WTC11 (cell line): Measurements from ENCODE around the gene ARHGAP19. TPM values are rescaled to one million over a fixed set of nuclear protein-coding genes. Genes with fewer than 3 reads are reported as not detected.

Experiments
- ATAC-seq: fragments of 200-7000 bp; cut with Tn5 transposase; 2 replicates; pipeline ENCODE4 v1.10.0; 2021; ENCODE audit warnings: mild to moderate bottlenecking, moderate library complexity
- CTCF ChIA-PET: fragments of 300-600 bp; sonication (Branson Sonifier 250); formaldehyde crosslinking; loops from one replicate; lab custom pipeline; 2021; ENCODE audit warnings: antibody characterized with exemption; lab: Charles Lee
- POLR2A ChIA-PET: fragments of 350-600 bp; sonication (Branson Sonifier 250); formaldehyde crosslinking; loops from one replicate; lab custom pipeline; 2021; ENCODE audit warnings: antibody characterized with exemption; lab: Charles Lee
- DNase-seq: peaks from one replicate; pipeline ENCODE4 v3.0.0; 2021; ENCODE audit warnings: low spot score
- H3K27ac Mint-ChIP-seq: 2 replicates; pipeline ENCODE4 v1.8.0; 2021; ENCODE audit warnings: mixed read lengths
- H3K27me3 Mint-ChIP-seq: 2 replicates; pipeline ENCODE4 v1.8.0; 2021; ENCODE audit warnings: low read depth, mild to moderate bottlenecking, moderate library complexity, mixed read lengths
- H3K36me3 Mint-ChIP-seq: 2 replicates; pipeline ENCODE4 v1.8.0; 2021; ENCODE audit warnings: mixed read lengths
- H3K4me1 Mint-ChIP-seq: 2 replicates; pipeline ENCODE4 v1.8.0; 2022; ENCODE audit warnings: mixed read lengths
- H3K4me3 Mint-ChIP-seq: 2 replicates; pipeline ENCODE4 v1.8.0; 2021; ENCODE audit warnings: mild to moderate bottlenecking, moderate library complexity, mixed read lengths
- H3K9me3 Mint-ChIP-seq: 2 replicates; pipeline ENCODE4 v1.8.0; 2021; ENCODE audit warnings: mixed read lengths
- ATF2 ChIP-seq: sonication (generic); formaldehyde crosslinking; IDR thresholded peaks from 2 replicates; pipeline ENCODE4 v1.8.1; 2022; ENCODE audit warnings: low read depth, missing genetic modification reagents, borderline replicate concordance
- CTCF ChIP-seq: fragments of 200-600 bp; IDR thresholded peaks from 2 replicates; pipeline ENCODE4 v1.8.0; 2022; ENCODE audit warnings: antibody characterized with exemption
- ESRRA ChIP-seq: sonication (generic); formaldehyde crosslinking; IDR thresholded peaks from 2 replicates; pipeline ENCODE4 v1.8.1; 2022; ENCODE audit warnings: mild to moderate bottlenecking, missing genetic modification reagents, borderline replicate concordance
- FOXK1 ChIP-seq: sonication (generic); formaldehyde crosslinking; IDR thresholded peaks from 2 replicates; pipeline ENCODE4 v1.8.0; 2022; ENCODE audit warnings: mild to moderate bottlenecking, moderate library complexity, missing genetic modification reagents
- JUN ChIP-seq: sonication (generic); formaldehyde crosslinking; IDR thresholded peaks from 2 replicates; pipeline ENCODE4 v1.8.0; 2023; ENCODE audit warnings: mild to moderate bottlenecking, missing genetic modification reagents
- MXD4 ChIP-seq: fragments of 250-450 bp; sonication (Bioruptor Pico); IDR thresholded peaks from 2 replicates; pipeline ENCODE4 v1.8.0; 2021; ENCODE audit warnings: mild to moderate bottlenecking, moderate library complexity, borderline replicate concordance
- NFATC4 ChIP-seq: fragments of 250-450 bp; sonication (Bioruptor Pico); IDR thresholded peaks from 2 replicates; pipeline ENCODE4 v1.9.0; 2021; ENCODE audit warnings: mild to moderate bottlenecking
- NFE2L1 ChIP-seq: sonication (generic); formaldehyde crosslinking; IDR thresholded peaks from 2 replicates; pipeline ENCODE4 v1.8.1; 2023; ENCODE audit warnings: missing genetic modification reagents
- NFYB ChIP-seq: sonication (generic); formaldehyde crosslinking; conservative IDR thresholded peaks from 2 replicates; pipeline ENCODE4 v1.8.0; 2022; ENCODE audit warnings: low read depth, missing genetic modification reagents
- PRDM15 ChIP-seq: sonication (generic); formaldehyde crosslinking; IDR thresholded peaks from 2 replicates; pipeline ENCODE4 v1.8.0; 2022; ENCODE audit warnings: missing genetic modification reagents
- PRRX2 ChIP-seq: fragments of 250-450 bp; sonication (Bioruptor Pico); IDR thresholded peaks from 2 replicates; pipeline ENCODE4 v1.8.0; 2021; ENCODE audit warnings: mild to moderate bottlenecking
- TCF7 ChIP-seq: sonication (generic); formaldehyde crosslinking; IDR thresholded peaks from 2 replicates; pipeline ENCODE4 v1.8.0; 2022; ENCODE audit warnings: mild to moderate bottlenecking, low read depth, missing genetic modification reagents, moderate library complexity
- USF2 ChIP-seq: sonication (generic); formaldehyde crosslinking; IDR thresholded peaks from 2 replicates; pipeline ENCODE4 v1.8.1; 2023; ENCODE audit warnings: mild to moderate bottlenecking, missing genetic modification reagents, moderate library complexity
- ZMAT4 ChIP-seq: fragments of 250-450 bp; sonication (Bioruptor Pico); IDR thresholded peaks from 2 replicates; pipeline ENCODE4 v1.9.0; 2021; ENCODE audit warnings: mild to moderate bottlenecking
- ZNF138 ChIP-seq: sonication (generic); formaldehyde crosslinking; conservative IDR thresholded peaks from 2 replicates; pipeline ENCODE4 v1.8.1; 2022; ENCODE audit warnings: mild to moderate bottlenecking, moderate library complexity, missing genetic modification reagents
- ZNF396 ChIP-seq: fragments of 250-450 bp; sonication (Bioruptor Pico); IDR thresholded peaks from 2 replicates; pipeline ENCODE4 v1.8.0; 2021; ENCODE audit warnings: mild to moderate bottlenecking, moderate library complexity, borderline replicate concordance
- ZNF423 ChIP-seq: fragments of 250-450 bp; sonication (Bioruptor Pico); IDR thresholded peaks from 2 replicates; pipeline ENCODE4 v2.1.2; 2022; ENCODE audit warnings: mild to moderate bottlenecking, moderate library complexity
- total RNA-seq: library from RNA; stranded (reverse); gene quantifications from 3 replicates; pipeline ENCODE4 v1.2.3, GENCODE V29; 2021
- TF ChIP-seq, protein P1 (sequence below): sonication (generic); formaldehyde crosslinking; conservative IDR thresholded peaks from 2 replicates; pipeline ENCODE4 v1.8.1; 2023; ENCODE audit warnings: mild to moderate bottlenecking, low read depth, missing genetic modification reagents, moderate library complexity
- TF ChIP-seq, protein P2 (sequence below): sonication (generic); formaldehyde crosslinking; IDR thresholded peaks from 2 replicates; pipeline ENCODE4 v1.8.0; 2023; ENCODE audit warnings: missing genetic modification reagents

The ARHGAP19 gene
- total RNA-seq, 1 experiment from 2014 or later = 42.2 TPM

GRCh38 chr10:97228130-97228774 lies 64.2 kb downstream of the ARHGAP19 start (continued):
- TF ChIP-seq CTCF = no peak
- no peak for TF ChIP-seq NFE2L1

- ChIA-PET CTCF (interaction anchor here (0.8 kb wide), 1 partner anchor 16 kb away, joined by 3 read pairs; no protein-coding TSS in a partner anchor), POLR2A (no interaction called here)
- peaks cover 8% of the 10 kb centered on the region for H3K36me3 Mint-ChIP-seq
- ATAC-seq = no peak
- H3K27ac Mint-ChIP-seq = no peak overlapping the region
- peaks cover 9% of the 10 kb centered on the region for H3K4me1 Mint-ChIP-seq
- no peaks in the 10 kb centered on the region for H3K9me3 Mint-ChIP-seq
- H3K27me3 Mint-ChIP-seq = no peaks in the 10 kb centered on the region
- no peak for DNase-seq
- no peak overlapping the region for H3K4me3 Mint-ChIP-seq
- TF ChIP-seq NFYB = no peak
- TF ChIP-seq ZNF423 (CRISPR knock-in tag) = no peak
- TF ChIP-seq JUN (CRISPR knock-in tag) = no peak
- TF ChIP-seq ZNF138 (CRISPR knock-in tag) = no peak
- no peak for TF ChIP-seq MXD4 (CRISPR knock-in tag)
Observed at GRCh38 chr10:97226398-97226797, 66.0 kb downstream of the ARHGAP19 start.

DNA sequence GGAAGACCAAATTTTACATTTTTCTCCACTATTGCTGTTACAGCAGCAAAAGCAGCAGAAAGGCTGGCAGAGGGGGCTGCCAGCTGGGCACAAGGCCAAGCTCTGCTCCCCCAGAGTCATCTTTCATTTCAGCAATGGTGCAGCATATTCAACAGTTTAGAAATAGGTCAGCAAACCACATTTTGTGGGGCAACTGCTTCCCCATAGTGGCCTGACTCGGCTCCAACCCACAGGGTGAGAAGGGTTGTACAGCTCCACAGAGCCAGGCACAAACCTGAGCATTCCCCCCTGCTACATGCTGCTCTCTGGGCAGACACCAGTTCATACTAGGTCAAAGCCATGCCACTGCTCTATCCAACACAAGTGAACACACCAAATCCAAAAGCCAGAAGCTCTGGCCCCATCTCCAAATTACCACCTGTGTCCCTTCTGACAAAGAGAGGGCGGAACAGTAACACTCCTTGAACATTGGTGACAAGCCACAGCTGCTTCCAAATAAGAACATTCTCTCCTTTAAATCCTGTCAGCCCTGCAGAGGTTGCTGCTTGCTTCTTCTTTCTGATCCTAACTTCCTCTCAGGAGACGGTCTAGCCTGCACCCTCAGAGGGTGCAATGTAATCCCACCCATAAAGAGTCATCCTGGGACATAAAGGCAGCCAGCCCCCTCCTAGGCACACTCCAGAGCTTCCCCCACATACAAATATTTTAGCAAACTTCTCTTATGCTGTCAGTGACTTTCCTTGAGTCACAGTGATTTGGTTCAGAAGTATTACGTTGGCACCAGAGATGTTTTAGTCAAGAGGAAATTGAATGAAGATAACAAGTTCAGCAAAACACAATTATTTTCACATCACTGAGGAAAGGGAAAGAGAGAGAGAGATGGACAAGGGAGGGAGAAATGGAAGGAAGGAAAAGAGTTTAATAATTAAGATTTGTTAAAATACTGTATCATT lies 67.7 kb downstream of the ARHGAP19 start:
- ATAC-seq (no peak), DNase-seq (no peak)
- Mint-ChIP-seq H3K36me3 (peaks cover 8% of the 10 kb centered on the region), H3K27me3 (no peaks in the 10 kb centered on the region), H3K4me1 (peaks cover 9% of the 10 kb centered on the region), H3K27ac (no peak overlapping the region), H3K4me3 (no peak overlapping the region), H3K9me3 (no peaks in the 10 kb centered on the region)
- POLR2A ChIA-PET = no interaction called here
- CTCF ChIA-PET = interaction anchor here (0.6 to 1.4 kb wide), 5 partner anchors 10 to 152 kb away, joined by 3 to 7 read pairs (median 4); no protein-coding TSS in a partner anchor
- no peak for TF ChIP-seq ZMAT4 (CRISPR knock-in tag)
- TF ChIP-seq, protein P1, sequence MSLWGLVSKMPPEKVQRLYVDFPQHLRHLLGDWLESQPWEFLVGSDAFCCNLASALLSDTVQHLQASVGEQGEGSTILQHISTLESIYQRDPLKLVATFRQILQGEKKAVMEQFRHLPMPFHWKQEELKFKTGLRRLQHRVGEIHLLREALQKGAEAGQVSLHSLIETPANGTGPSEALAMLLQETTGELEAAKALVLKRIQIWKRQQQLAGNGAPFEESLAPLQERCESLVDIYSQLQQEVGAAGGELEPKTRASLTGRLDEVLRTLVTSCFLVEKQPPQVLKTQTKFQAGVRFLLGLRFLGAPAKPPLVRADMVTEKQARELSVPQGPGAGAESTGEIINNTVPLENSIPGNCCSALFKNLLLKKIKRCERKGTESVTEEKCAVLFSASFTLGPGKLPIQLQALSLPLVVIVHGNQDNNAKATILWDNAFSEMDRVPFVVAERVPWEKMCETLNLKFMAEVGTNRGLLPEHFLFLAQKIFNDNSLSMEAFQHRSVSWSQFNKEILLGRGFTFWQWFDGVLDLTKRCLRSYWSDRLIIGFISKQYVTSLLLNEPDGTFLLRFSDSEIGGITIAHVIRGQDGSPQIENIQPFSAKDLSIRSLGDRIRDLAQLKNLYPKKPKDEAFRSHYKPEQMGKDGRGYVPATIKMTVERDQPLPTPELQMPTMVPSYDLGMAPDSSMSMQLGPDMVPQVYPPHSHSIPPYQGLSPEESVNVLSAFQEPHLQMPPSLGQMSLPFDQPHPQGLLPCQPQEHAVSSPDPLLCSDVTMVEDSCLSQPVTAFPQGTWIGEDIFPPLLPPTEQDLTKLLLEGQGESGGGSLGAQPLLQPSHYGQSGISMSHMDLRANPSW (CRISPR knock-in tag) = no peak
- no peak for TF ChIP-seq ZNF396 (CRISPR knock-in tag)
- no peak for TF ChIP-seq NFE2L1
- no peak for TF ChIP-seq PRRX2 (CRISPR knock-in tag)
- TF ChIP-seq MXD4 (CRISPR knock-in tag) = no peak
- TF ChIP-seq TCF7 = no peak
- no peak for TF ChIP-seq ATF2 (CRISPR knock-in tag)
- no peak for TF ChIP-seq FOXK1
- no peak for TF ChIP-seq ZNF423 (CRISPR knock-in tag)
- TF ChIP-seq PRDM15 (CRISPR knock-in tag) = no peak
- TF ChIP-seq, protein P2, sequence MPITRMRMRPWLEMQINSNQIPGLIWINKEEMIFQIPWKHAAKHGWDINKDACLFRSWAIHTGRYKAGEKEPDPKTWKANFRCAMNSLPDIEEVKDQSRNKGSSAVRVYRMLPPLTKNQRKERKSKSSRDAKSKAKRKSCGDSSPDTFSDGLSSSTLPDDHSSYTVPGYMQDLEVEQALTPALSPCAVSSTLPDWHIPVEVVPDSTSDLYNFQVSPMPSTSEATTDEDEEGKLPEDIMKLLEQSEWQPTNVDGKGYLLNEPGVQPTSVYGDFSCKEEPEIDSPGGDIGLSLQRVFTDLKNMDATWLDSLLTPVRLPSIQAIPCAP = no peak
- TF ChIP-seq ESRRA = no peak
- TF ChIP-seq USF2 = no peak
- TF ChIP-seq NFATC4 = no peak
